ENCODE measurements around the gene BHLHE40. TPM values are rescaled to one million over a fixed set of nuclear protein-coding genes. Genes with fewer than 3 reads are reported as not detected.

BHLHE40 gene
- total and polyA plus RNA-seq, 2 of the 13 experiments (the other 11 are each of a cell fraction or from before 2014, with no cell fraction given): 1.8 to 51.0 TPM

GRCh38 chr3:4980229-4981203 is 1.3 kb downstream of the BHLHE40 start (continued):
- no peak for TF ChIP-seq ZNF704 (CRISPR knock-in tag; IDR thresholded peaks at IDR 0.05; ENCODE audit: borderline replicate concordance)
- TF ChIP-seq PHF20 (CRISPR knock-in tag; IDR thresholded peaks at IDR 0.05): no peak
- TF ChIP-seq ARID4A (CRISPR knock-in tag; IDR thresholded peaks at IDR 0.05; ENCODE audit: borderline replicate concordance): 0 out of 2 replicates have a peak, but pooled peaks have one; percentile 49
- TF ChIP-seq ZNF142 (CRISPR knock-in tag; IDR thresholded peaks at IDR 0.05): no peak
- no peak for TF ChIP-seq ZNF383 (CRISPR knock-in tag; IDR thresholded peaks at IDR 0.05; ENCODE audit: borderline replicate concordance)
- TF ChIP-seq TCF7L2 (IDR thresholded peaks at IDR 0.05; ENCODE audit: low read depth, low read length): no peak
- TF ChIP-seq ZNF160 (CRISPR knock-in tag; IDR thresholded peaks at IDR 0.05): no peak
- no peak for TF ChIP-seq ZNF7 (CRISPR knock-in tag; IDR thresholded peaks at IDR 0.05)
- peak; percentile 76 for TF ChIP-seq TGIF2 (CRISPR knock-in tag; IDR thresholded peaks at IDR 0.05)
- TF ChIP-seq ZNF10 (CRISPR knock-in tag; IDR thresholded peaks at IDR 0.05; ENCODE audit: borderline replicate concordance, low read depth): no peak
- TF ChIP-seq GATAD1 (CRISPR knock-in tag; IDR thresholded peaks at IDR 0.05): no peak
- TF ChIP-seq ZNF839 (CRISPR knock-in tag; IDR thresholded peaks at IDR 0.05; ENCODE audit: borderline replicate concordance): 0 out of 2 replicates have a peak, but pooled peaks have one; percentile 17
- TF ChIP-seq SRF (IDR thresholded peaks at IDR 0.05; ENCODE audit: low read depth, low read length): no peak
- no peak for TF ChIP-seq SKIL (CRISPR knock-in tag; IDR thresholded peaks at IDR 0.05; ENCODE audit: borderline replicate concordance)
